ENCODE data around the gene C10orf90. TPM values are rescaled to one million over a fixed set of nuclear protein-coding genes. Genes with fewer than 3 reads are reported as not detected.
"Not testable (repeated sequence)": the region's sequence is repeated elsewhere in the genome, so short reads cannot be mapped to it uniquely, and the experiment has no call there.

The C10orf90 gene
- total and polyA plus RNA-seq, 7 donors: 0.01 to 0.39 (median 0.07) TPM; not detected in 4

GRCh38 chr10:126561294-126561920 lies 109.1 kb downstream of the C10orf90 start:
- intact Hi-C loops (cut with DNase I): no loop called here
- DNase-seq (no peak), ATAC-seq (no peak)
- no peaks in the 10 kb centered on the region for H3K9me3 ChIP-seq
- H3K27me3 ChIP-seq (ENCODE audit: insufficient read depth in 3 of 3, low read length in 2 of 3): peaks cover 0 to 2% (median 0%) of the 10 kb centered on the region in 3 donors
- H3K4me1 ChIP-seq: no peaks in the 10 kb centered on the region
- WGBS, 3 donors: 21 to 34% (median 23%) methylated on average over 10 of the region's 10 CpGs
- no peak overlapping the region for H3K27ac ChIP-seq
- peak overlapping the region; percentile 33 for H3K4me3 ChIP-seq
- no peaks in the 10 kb centered on the region for H3K36me3 ChIP-seq (ENCODE audit: insufficient read depth in 1 of 2, low read depth in 1 of 2)
- no peak for TF ChIP-seq CTCF (IDR thresholded peaks at IDR 0.05)

GRCh38 chr10:126558881-126559280 lies 111.6 kb downstream of the C10orf90 start:
- Histone ChIP-seq H3K36me3 (ENCODE audit: insufficient read depth in 1 of 2, low read depth in 1 of 2) (no peaks in the 10 kb centered on the region), H3K27ac (no peak overlapping the region), H3K4me3 (no peak overlapping the region), H3K9me3 (no peaks in the 10 kb centered on the region), H3K27me3 (ENCODE audit: insufficient read depth in 3 of 3, low read length in 2 of 3) (peaks cover 0 to 2% (median 0%) of the 10 kb centered on the region in 3 donors), H3K4me1 (no peaks in the 10 kb centered on the region)
- peak in 1 of 4 donors; percentile 5 for ATAC-seq
- no peak for DNase-seq
- 17 to 22% (median 20%) methylated on average over 1 of the region's 1 CpG for WGBS, 3 donors
- intact Hi-C loops (cut with DNase I): no loop called here
- TF ChIP-seq CTCF (IDR thresholded peaks at IDR 0.05): no peak

GRCh38 chr10:126551202-126551601 lies 119.3 kb downstream of the C10orf90 start:
- Histone ChIP-seq H3K4me3 (no peak overlapping the region), H3K36me3 (ENCODE audit: insufficient read depth in 1 of 2, low read depth in 1 of 2) (no peaks in the 10 kb centered on the region), H3K4me1 (no peaks in the 10 kb centered on the region), H3K27ac (no peak overlapping the region), H3K27me3 (ENCODE audit: insufficient read depth in 3 of 3, low read length in 2 of 3) (no peaks in the 10 kb centered on the region), H3K9me3 (no peaks in the 10 kb centered on the region)
- TF ChIP-seq CTCF (IDR thresholded peaks at IDR 0.05): no peak
- no peak for DNase-seq
- ATAC-seq: no peak
- intact Hi-C loops (cut with DNase I): no loop called here

GRCh38 chr10:126550586-126550985 lies 119.9 kb downstream of the C10orf90 start:
- 69 to 78% (median 70%) methylated on average over 4 of the region's 4 CpGs for WGBS, 3 donors
- H3K27ac ChIP-seq; intact Hi-C loops (cut with DNase I); DNase-seq; H3K4me3 ChIP-seq; H3K4me1 ChIP-seq; H3K36me3 ChIP-seq (ENCODE audit: insufficient read depth in 1 of 2, low read depth in 1 of 2); ATAC-seq; H3K27me3 ChIP-seq (ENCODE audit: insufficient read depth in 3 of 3, low read length in 2 of 3); H3K9me3 ChIP-seq: not testable (repeated sequence)

- ATAC-seq: no peak
Observed at GRCh38 chr10:126549344-126549743, 121.1 kb downstream of the C10orf90 start.

More at GRCh38 chr10:126549344-126549743, 121.1 kb downstream of the C10orf90 start:
- H3K4me1 ChIP-seq: no peaks in the 10 kb centered on the region
- intact Hi-C loops (cut with DNase I): no loop called here
- no peak overlapping the region for H3K27ac ChIP-seq
- no peaks in the 10 kb centered on the region for H3K9me3 ChIP-seq
- DNase-seq: no peak
- H3K36me3 ChIP-seq (ENCODE audit: insufficient read depth in 1 of 2, low read depth in 1 of 2): no peaks in the 10 kb centered on the region
- H3K27me3 ChIP-seq (ENCODE audit: insufficient read depth in 3 of 3, low read length in 2 of 3): no peaks in the 10 kb centered on the region
- no peak for TF ChIP-seq CTCF (IDR thresholded peaks at IDR 0.05)
- no peak overlapping the region for H3K4me3 ChIP-seq

Measured in psoas muscle (tissue), 8 donors.